ENCODE data around the gene PTPN6. TPM values are rescaled to one million over a fixed set of nuclear protein-coding genes. Genes with fewer than 3 reads are reported as not detected.

The PTPN6 gene
- total and polyA plus RNA-seq, 4 experiments from 2014 or later, result 126 to 325 (median 194) TPM

DNA sequence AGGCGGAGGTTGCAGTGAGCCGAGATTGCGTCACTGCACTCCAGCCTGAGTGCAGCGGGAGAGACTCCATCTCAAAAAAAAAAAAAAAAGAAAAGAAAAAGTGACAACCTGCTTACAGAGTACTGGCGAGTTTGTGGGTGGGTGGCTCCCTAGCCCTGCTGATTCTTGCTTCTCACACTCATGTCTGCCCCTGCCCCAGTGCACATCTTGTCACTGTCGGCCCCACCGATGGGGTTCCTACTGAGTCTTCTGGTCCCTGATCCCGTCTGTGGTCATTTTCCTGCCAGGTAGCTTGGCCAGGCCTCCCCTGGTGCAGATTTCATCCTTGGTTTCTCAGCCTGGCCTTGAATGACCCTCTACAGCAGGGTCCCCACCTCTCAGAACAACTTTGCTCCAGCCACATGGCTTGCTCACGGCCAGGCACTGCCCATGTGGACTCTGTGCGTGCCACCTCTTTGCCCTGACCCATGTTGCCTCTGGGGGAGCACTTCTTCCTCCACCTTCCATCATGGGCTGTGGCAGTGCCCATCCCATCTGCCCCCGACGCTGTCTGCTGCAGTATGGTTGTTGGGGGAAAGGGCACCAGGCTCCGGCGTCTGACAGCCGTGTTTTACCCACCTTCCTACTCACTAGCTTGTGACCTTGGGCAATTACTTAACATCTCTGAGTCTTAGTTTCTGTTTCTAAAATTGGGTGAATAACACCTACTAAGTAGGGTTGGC, 2.1 kb upstream of the PTPN6 start:
- H3K4me1 ChIP-seq (ENCODE audit: insufficient read depth, low read length), result peaks cover 75% of the 10 kb centered on the region
- Mint-ChIP-seq H3K9me3 (peaks cover 0 to 6% (median 0%) of the 10 kb centered on the region in 8 donors), H3K36me3 (peaks cover 7 to 41% of the 10 kb centered on the region in 2 donors), H3K4me1 (peaks cover 52 to 97% (median 59%) of the 10 kb centered on the region in 4 donors), H3K4me3 (peak overlapping the region; percentile 67 to 100 (median 87)), H3K27ac (peak overlapping the region; percentile 89 to 99 (median 98)), H3K27me3 (peaks cover 0 to 2% of the 10 kb centered on the region in 2 donors)
- no peaks in the 10 kb centered on the region for H3K27me3 ChIP-seq (ENCODE audit: insufficient read depth, low read length)
- intact Hi-C loops (cut with micrococcal nuclease), result no loop called here
- no peaks in the 10 kb centered on the region for H3K9me3 ChIP-seq (ENCODE audit: control insufficient read depth in 1 of 2, low read length in 2 of 2)
- H3K27ac ChIP-seq (ENCODE audit: low read depth, low read length), result peak overlapping the region; percentile 91
- ChIA-PET CTCF (ENCODE audit: partially characterized antibody) (interaction anchor here (1.1 to 18.5 kb wide), 10 partner anchors 8 to 161 kb away, joined by 3 to 774 read pairs (median 6); partner anchors contain the start of genes C1RL and SPSB2), POLR2A (ENCODE audit: partially characterized antibody) (interaction anchor here (0.6 to 22.1 kb wide), 9 partner anchors 11 to 159 kb away, joined by 3 to 1807 read pairs (median 14); partner anchors contain the start of genes ATN1, EMG1, LPCAT3 and PHB2)
- H3K36me3 ChIP-seq (ENCODE audit: insufficient read depth, low read length), result no peaks in the 10 kb centered on the region
- H3K4me3 ChIP-seq (ENCODE audit: low read length in 2 of 2), result peak overlapping the region; percentile 3 to 32
- DNase-seq, result peak in 2 of 5 donors; percentile 36 to 52

GRCh38 chr12:6950401-6950801, 755 bp upstream of the PTPN6 start:
- peaks cover 0 to 3% (median 0%) of the 10 kb centered on the region in 8 donors for H3K9me3 Mint-ChIP-seq
- Histone ChIP-seq H3K36me3 (ENCODE audit: insufficient read depth, low read length) (peaks cover 7% of the 10 kb centered on the region), H3K9me3 (ENCODE audit: control insufficient read depth in 1 of 2, low read length in 2 of 2) (no peaks in the 10 kb centered on the region), H3K27ac (ENCODE audit: low read depth, low read length) (peak overlapping the region; percentile 96), H3K4me3 (ENCODE audit: low read length in 2 of 2) (peak overlapping the region; percentile 81 to 82), H3K4me1 (ENCODE audit: insufficient read depth, low read length) (peaks cover 81% of the 10 kb centered on the region), H3K27me3 (ENCODE audit: insufficient read depth, low read length) (no peaks in the 10 kb centered on the region)
- H3K4me1 Mint-ChIP-seq, result peaks cover 50 to 97% (median 62%) of the 10 kb centered on the region in 4 donors
- peaks cover 7 to 42% of the 10 kb centered on the region in 2 donors for H3K36me3 Mint-ChIP-seq
- H3K27ac Mint-ChIP-seq, result peak overlapping the region; percentile 87 to 99 (median 95)
- peak overlapping the region; percentile 94 to 100 (median 98) for H3K4me3 Mint-ChIP-seq
- H3K27me3 Mint-ChIP-seq, result peaks cover 0 to 3% of the 10 kb centered on the region in 2 donors
- intact Hi-C loops (cut with micrococcal nuclease), result no loop called here
- ChIA-PET POLR2A (ENCODE audit: partially characterized antibody) (interaction anchor here (0.8 to 22.1 kb wide), 12 partner anchors 10 to 261 kb away, joined by 3 to 1807 read pairs (median 9); partner anchors contain the start of genes ATN1, CD4, CDCA3 and EMG1), CTCF (ENCODE audit: partially characterized antibody) (interaction anchor here (1.3 to 18.5 kb wide), 6 partner anchors 9 to 159 kb away, joined by 3 to 774 read pairs (median 5); partner anchors contain the start of gene SPSB2)
- peak in 1 of 5 donors; percentile 51 for DNase-seq

DNA sequence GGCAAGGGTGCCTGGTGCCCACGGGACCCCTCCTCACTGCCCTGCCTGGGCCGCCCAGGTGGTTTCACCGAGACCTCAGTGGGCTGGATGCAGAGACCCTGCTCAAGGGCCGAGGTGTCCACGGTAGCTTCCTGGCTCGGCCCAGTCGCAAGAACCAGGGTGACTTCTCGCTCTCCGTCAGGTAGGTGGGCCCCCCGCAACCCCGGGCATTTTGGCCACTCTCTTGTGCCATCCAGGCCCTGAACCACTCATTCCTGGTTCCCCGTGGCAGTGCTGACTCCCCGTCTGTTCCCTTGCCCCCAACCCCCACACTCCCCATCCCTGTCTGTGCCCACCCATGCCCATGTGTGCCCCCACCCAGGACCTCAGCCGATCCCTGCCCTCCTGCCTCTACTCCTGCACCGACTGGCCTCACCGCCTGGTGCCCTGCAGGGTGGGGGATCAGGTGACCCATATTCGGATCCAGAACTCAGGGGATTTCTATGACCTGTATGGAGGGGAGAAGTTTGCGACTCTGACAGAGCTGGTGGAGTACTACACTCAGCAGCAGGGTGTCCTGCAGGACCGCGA, 480 bp downstream of the PTPN6 start:
- intact Hi-C loops (cut with micrococcal nuclease), result no loop called here
- Histone ChIP-seq H3K36me3 (ENCODE audit: insufficient read depth, low read length) (peaks cover 20% of the 10 kb centered on the region), H3K4me3 (ENCODE audit: low read length in 2 of 2) (peak overlapping the region; percentile 81 to 82), H3K27me3 (ENCODE audit: insufficient read depth, low read length) (no peaks in the 10 kb centered on the region), H3K27ac (ENCODE audit: low read depth, low read length) (peak overlapping the region; percentile 96), H3K9me3 (ENCODE audit: control insufficient read depth in 1 of 2, low read length in 2 of 2) (no peaks in the 10 kb centered on the region), H3K4me1 (ENCODE audit: insufficient read depth, low read length) (peaks cover 81% of the 10 kb centered on the region)
- Mint-ChIP-seq H3K4me1 (peaks cover 57 to 97% (median 65%) of the 10 kb centered on the region in 4 donors), H3K27ac (peak overlapping the region; percentile 89 to 99 (median 96)), H3K9me3 (peaks cover 0 to 3% (median 0%) of the 10 kb centered on the region in 8 donors), H3K27me3 (peaks cover 0 to 3% of the 10 kb centered on the region in 2 donors), H3K36me3 (peaks cover 18 to 52% of the 10 kb centered on the region in 2 donors), H3K4me3 (peak overlapping the region; percentile 94 to 100 (median 98))
- DNase-seq, result peak in 2 of 5 donors; percentile 51 to 83
- POLR2A ChIA-PET (ENCODE audit: partially characterized antibody), result interaction anchor here (0.9 to 22.1 kb wide), 14 partner anchors 8 to 262 kb away, joined by 3 to 1807 read pairs (median 8); partner anchors contain the start of genes ATN1, C12orf57, CDCA3 and EMG1
- CTCF ChIA-PET (ENCODE audit: partially characterized antibody), result interaction anchor here (2.2 to 18.5 kb wide), 3 partner anchors 8 to 79 kb away, joined by 8 to 774 read pairs (median 22); partner anchors contain the start of genes C12orf57, RNU7-1 and SPSB2

- peak overlapping the region; percentile 96 for H3K27ac ChIP-seq (ENCODE audit: low read depth, low read length)
- H3K9me3 ChIP-seq (ENCODE audit: control insufficient read depth in 1 of 2, low read length in 2 of 2), result no peaks in the 10 kb centered on the region
- Mint-ChIP-seq H3K9me3 (peaks cover 0 to 3% (median 0%) of the 10 kb centered on the region in 8 donors), H3K36me3 (peaks cover 25 to 55% of the 10 kb centered on the region in 2 donors), H3K27me3 (peaks cover 0 to 3% of the 10 kb centered on the region in 2 donors), H3K27ac (peak overlapping the region; percentile 89 to 99 (median 96)), H3K4me3 (peak overlapping the region; percentile 94 to 100 (median 98)), H3K4me1 (peaks cover 58 to 97% (median 65%) of the 10 kb centered on the region in 4 donors)
- H3K4me1 ChIP-seq (ENCODE audit: insufficient read depth, low read length), result peaks cover 81% of the 10 kb centered on the region
- DNase-seq, result peak in 2 of 5 donors; percentile 30 to 47
- peaks cover 26% of the 10 kb centered on the region for H3K36me3 ChIP-seq (ENCODE audit: insufficient read depth, low read length)
- H3K4me3 ChIP-seq (ENCODE audit: low read length in 2 of 2), result peak overlapping the region; percentile 81 to 82
- no peaks in the 10 kb centered on the region for H3K27me3 ChIP-seq (ENCODE audit: insufficient read depth, low read length)
- ChIA-PET CTCF (ENCODE audit: partially characterized antibody) (interaction anchor here (2.2 to 18.5 kb wide), 3 partner anchors 8 to 80 kb away, joined by 8 to 774 read pairs (median 22); partner anchors contain the start of genes C12orf57, RNU7-1 and SPSB2), POLR2A (ENCODE audit: partially characterized antibody) (interaction anchor here (1.1 to 22.1 kb wide), 10 partner anchors 8 to 161 kb away, joined by 3 to 1807 read pairs (median 8); partner anchors contain the start of genes ATN1, C12orf57, EMG1 and PHB2)
- intact Hi-C loops (cut with micrococcal nuclease), result no loop called here
Measured at GRCh38 chr12:6952121-6952862, 1.1 kb downstream of the PTPN6 start.

DNA sequence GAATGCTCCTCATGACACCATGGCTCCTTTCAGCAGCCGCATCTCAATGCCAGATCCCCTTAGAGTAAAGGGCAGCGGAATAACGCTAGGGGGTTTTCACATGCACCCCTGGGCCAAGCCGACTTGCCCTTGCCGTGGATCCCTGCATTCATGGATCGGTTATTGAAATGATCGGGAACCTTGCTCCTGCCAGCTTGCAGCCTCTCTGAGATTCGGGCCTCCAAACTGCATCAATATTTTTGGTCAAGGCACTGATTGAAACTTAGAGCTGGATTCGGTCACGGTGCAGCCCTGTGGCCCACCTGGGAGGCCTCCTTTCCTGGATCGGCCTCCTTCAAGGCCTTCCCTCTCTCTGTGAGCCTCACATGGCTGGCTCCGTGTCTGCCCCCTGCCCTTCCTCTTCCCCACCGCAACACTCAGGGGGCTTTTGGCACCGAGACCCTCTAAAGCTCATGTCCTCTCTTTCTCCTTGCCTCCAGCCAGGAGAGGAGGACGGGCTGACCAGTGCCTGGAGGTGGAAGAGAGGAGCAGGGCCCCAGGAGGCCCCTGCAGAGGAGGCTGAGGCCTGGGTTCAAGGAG, 1.8 kb downstream of the PTPN6 start:
- Mint-ChIP-seq H3K4me1 (peaks cover 59 to 97% (median 65%) of the 10 kb centered on the region in 4 donors), H3K36me3 (peaks cover 25 to 60% of the 10 kb centered on the region in 2 donors), H3K9me3 (peaks cover 0 to 3% (median 0%) of the 10 kb centered on the region in 8 donors), H3K27ac (peak overlapping the region; percentile 89 to 98 (median 96)), H3K4me3 (peak overlapping the region; percentile 94 to 100 (median 98)), H3K27me3 (peaks cover 0 to 3% of the 10 kb centered on the region in 2 donors)
- DNase-seq, result peak in 1 of 5 donors; percentile 42
- CTCF ChIA-PET (ENCODE audit: partially characterized antibody), result interaction anchor here (2.2 to 18.5 kb wide), 3 partner anchors 7 to 80 kb away, joined by 8 to 774 read pairs (median 22); partner anchors contain the start of genes C12orf57, RNU7-1 and SPSB2
- H3K4me3 ChIP-seq (ENCODE audit: low read length in 2 of 2), result peak overlapping the region; percentile 81 to 82
- peaks cover 81% of the 10 kb centered on the region for H3K4me1 ChIP-seq (ENCODE audit: insufficient read depth, low read length)
- POLR2A ChIA-PET (ENCODE audit: partially characterized antibody), result interaction anchor here (1.1 to 22.1 kb wide), 10 partner anchors 7 to 161 kb away, joined by 3 to 1807 read pairs (median 8); partner anchors contain the start of genes ATN1, C12orf57, EMG1 and PHB2
- H3K27ac ChIP-seq (ENCODE audit: low read depth, low read length), result peak overlapping the region; percentile 96
- H3K36me3 ChIP-seq (ENCODE audit: insufficient read depth, low read length), result peaks cover 33% of the 10 kb centered on the region
- H3K27me3 ChIP-seq (ENCODE audit: insufficient read depth, low read length), result no peaks in the 10 kb centered on the region
- intact Hi-C loops (cut with micrococcal nuclease), result loop anchor here (1.0 kb wide), 1 partner anchor 8 kb away; no protein-coding TSS in a partner anchor
- no peaks in the 10 kb centered on the region for H3K9me3 ChIP-seq (ENCODE audit: control insufficient read depth in 1 of 2, low read length in 2 of 2)

All from CD4-positive, alpha-beta memory T cell (primary cell).